WERI-Rb-1 (cell line): ENCODE data around the gene CCDC87.

Experiments
- DNase-seq: peaks from one replicate; pipeline ENCODE4 v3.0.0-alpha.2; 2020
- H3K27ac ChIP-seq: fragments of 250-450 bp; sonication (Bioruptor Pico); 2 replicates; pipeline ENCODE4 v1.5.1; 2020; ENCODE audit warnings: mild to moderate bottlenecking, moderate library complexity
- H3K27me3 ChIP-seq: fragments of 250-450 bp; sonication (Bioruptor Pico); 2 replicates; pipeline ENCODE4 v1.5.1; 2021; ENCODE audit warnings: mild to moderate bottlenecking, low read depth, moderate library complexity; ENCODE audit not compliant: insufficient read depth, severe bottlenecking
- H3K36me3 ChIP-seq: fragments of 250-450 bp; sonication (Bioruptor Pico); 2 replicates; pipeline ENCODE4 v1.5.1; 2020; ENCODE audit warnings: mild to moderate bottlenecking, moderate library complexity
- H3K4me3 ChIP-seq: 2 replicates; pipeline ENCODE4 v1.5.1; 2011; ENCODE audit warnings: low read depth, mild to moderate bottlenecking, control low read depth, low read length
- H3K9me3 ChIP-seq: fragments of 250-450 bp; sonication (Bioruptor Pico); 2 replicates; pipeline ENCODE4 v1.5.1; 2021; ENCODE audit warnings: mild to moderate bottlenecking, moderate library complexity; ENCODE audit not compliant: severe bottlenecking
- CTCF ChIP-seq: IDR thresholded peaks from 2 replicates; pipeline ENCODE4 v1.5.1; 2011; ENCODE audit warnings: low read depth, mild to moderate bottlenecking, control low read depth, inconsistent platforms, low read length

The CCDC87 gene

GRCh38 chr11:66617155-66617834 is 24.4 kb upstream of the CCDC87 start:
- Histone ChIP-seq H3K4me3 (peak overlapping the region; percentile 91), H3K36me3 (peaks cover 58% of the 10 kb centered on the region), H3K27me3 (no peaks in the 10 kb centered on the region), H3K27ac (peak overlapping the region; percentile 95), H3K9me3 (no peaks in the 10 kb centered on the region)
- TF ChIP-seq CTCF: no peak
- DNase-seq: no peak

- peak within 1 kb of the TSS; percentile 91 for H3K4me3 ChIP-seq
- H3K27me3 ChIP-seq: no peaks in the 10 kb centered on the region
- H3K36me3 ChIP-seq: peaks cover 51% of the 10 kb centered on the region
- DNase-seq: peak; percentile 99
- peak within 1 kb of the TSS; percentile 95 for H3K27ac ChIP-seq
- H3K9me3 ChIP-seq: no peaks in the 10 kb centered on the region
- TF ChIP-seq CTCF: no peak
Measured at GRCh38 chr11:66616379-66617154, 23.7 kb upstream of the CCDC87 start, which contains the start of gene RBM14. TSS of gene RBM14 (plus strand) at chr11:66616630. CDS start at chr11:66616721, 91 bp downstream.

GRCh38 chr11:66614073-66614472 is 21.2 kb upstream of the CCDC87 start:
- no peak for DNase-seq
- Histone ChIP-seq H3K9me3 (peaks cover 11% of the 10 kb centered on the region), H3K36me3 (peaks cover 26% of the 10 kb centered on the region), H3K27ac (no peak overlapping the region), H3K27me3 (no peaks in the 10 kb centered on the region), H3K4me3 (no peak overlapping the region)
- no peak for TF ChIP-seq CTCF

GRCh38 chr11:66612458-66612857 is 19.6 kb upstream of the CCDC87 start:
- peaks cover 10% of the 10 kb centered on the region for H3K36me3 ChIP-seq
- no peaks in the 10 kb centered on the region for H3K27me3 ChIP-seq
- peaks cover 20% of the 10 kb centered on the region for H3K9me3 ChIP-seq
- H3K27ac ChIP-seq: no peak overlapping the region
- H3K4me3 ChIP-seq: no peak overlapping the region
- TF ChIP-seq CTCF: no peak
- no peak for DNase-seq

- Histone ChIP-seq H3K27ac (no peak overlapping the region), H3K9me3 (peaks cover 20% of the 10 kb centered on the region)
- TF ChIP-seq CTCF: no peak
Measured at GRCh38 chr11:66609721-66610617, 17.1 kb upstream of the CCDC87 start.

More at GRCh38 chr11:66609721-66610617, 17.1 kb upstream of the CCDC87 start:
- Histone ChIP-seq H3K4me3 (no peak overlapping the region), H3K27me3 (no peaks in the 10 kb centered on the region), H3K36me3 (no peaks in the 10 kb centered on the region)
- peak; percentile 76 for DNase-seq
